ENCODE data around the gene RSPO3.

DNA sequence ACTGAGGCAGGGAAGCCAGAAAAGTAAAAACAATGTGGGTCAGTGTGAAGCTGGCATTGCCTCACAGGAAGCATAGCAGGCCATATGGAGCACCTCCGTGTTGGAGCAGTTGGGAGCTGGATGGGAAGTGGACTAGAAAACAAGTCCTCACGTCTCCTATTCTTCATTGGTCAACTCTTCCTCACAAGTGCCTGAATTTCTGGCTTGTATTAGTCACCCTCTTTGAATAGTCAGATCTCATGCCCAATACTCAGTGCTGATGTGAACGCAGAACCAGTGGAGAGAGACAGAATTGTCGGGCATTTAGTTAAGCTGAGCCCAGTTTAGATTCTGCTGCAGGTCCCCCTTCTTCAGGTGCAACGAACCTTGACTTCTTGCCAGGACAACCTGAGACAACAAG lies 22.3 kb upstream of the RSPO3 start:
- TF ChIP-seq CTCF (IDR thresholded peaks at IDR 0.05) (no peak), POLR2AphosphoS5 (IDR thresholded peaks at IDR 0.05; ENCODE audit: insufficient read depth in 1 of 2, low read depth in 1 of 2) (no peak), POLR2A (IDR thresholded peaks at IDR 0.05) (no peak)
